NCI-H2227 treated with DMSO at 0.1 percent for 48 hours (cell line): ENCODE data around the gene PGAM2.
A peak's percentile ranks its signal among the peaks of the same experiment; 100 is the strongest.

ENCODE experiments used
- DNase-seq: peaks from one replicate; lab custom pipeline; 2025; lab: John Stamatoyannopoulos, UW

PGAM2 gene

DNA sequence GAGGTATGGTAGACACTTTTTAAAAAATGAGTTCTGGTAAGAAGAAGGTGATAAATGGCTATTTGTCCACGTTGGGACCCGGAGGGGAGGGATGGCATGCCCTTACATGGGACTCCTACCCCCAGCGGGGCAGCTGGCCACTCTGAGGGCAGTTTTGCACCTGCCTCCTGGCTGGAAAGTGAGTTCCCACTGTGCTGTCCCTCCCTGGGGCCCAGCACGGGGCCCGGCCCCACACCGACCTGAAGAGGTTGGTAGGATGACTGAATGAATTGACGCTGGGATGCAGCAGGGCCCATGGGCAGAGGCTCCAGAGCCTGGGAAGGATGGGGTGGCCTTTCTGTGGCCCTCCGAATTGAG is 38.2 kb upstream of the PGAM2 start:
- DNase-seq = no peak

DNA sequence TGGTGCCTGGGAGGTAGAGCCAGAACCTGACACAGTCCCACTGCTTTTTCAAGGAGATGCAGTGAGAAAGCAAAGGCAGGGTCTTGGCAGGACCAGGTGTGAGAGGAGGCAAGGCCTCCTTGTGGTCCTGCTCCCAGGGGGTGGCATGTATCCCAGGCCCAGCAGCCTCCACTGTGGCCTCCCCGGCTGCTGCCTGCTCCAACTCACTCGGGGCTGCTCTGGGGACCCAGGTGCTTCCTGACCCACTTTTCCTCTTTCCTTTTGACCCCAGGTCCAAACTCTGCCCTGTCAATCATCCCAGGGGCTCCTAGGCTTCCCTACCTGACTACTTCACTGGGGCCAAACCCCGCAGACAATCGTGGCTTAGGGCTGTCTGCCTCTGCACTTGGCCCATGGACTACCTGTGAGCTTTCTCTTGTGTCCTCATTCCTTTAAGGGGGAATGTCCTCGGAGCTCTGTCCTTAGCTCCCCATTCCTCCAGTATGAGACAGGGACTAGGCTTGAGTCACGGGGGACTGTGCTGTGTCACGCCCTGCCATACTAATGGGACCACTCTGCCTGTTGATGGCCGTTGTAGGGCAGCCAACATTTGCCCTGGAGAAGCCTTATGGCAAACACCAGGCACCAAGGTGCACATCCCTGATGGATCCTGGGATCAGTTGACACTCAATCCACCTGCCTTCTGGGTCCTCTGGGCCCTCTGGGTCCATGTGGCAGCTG is 37.6 kb upstream of the PGAM2 start:
- no peak for DNase-seq

DNA sequence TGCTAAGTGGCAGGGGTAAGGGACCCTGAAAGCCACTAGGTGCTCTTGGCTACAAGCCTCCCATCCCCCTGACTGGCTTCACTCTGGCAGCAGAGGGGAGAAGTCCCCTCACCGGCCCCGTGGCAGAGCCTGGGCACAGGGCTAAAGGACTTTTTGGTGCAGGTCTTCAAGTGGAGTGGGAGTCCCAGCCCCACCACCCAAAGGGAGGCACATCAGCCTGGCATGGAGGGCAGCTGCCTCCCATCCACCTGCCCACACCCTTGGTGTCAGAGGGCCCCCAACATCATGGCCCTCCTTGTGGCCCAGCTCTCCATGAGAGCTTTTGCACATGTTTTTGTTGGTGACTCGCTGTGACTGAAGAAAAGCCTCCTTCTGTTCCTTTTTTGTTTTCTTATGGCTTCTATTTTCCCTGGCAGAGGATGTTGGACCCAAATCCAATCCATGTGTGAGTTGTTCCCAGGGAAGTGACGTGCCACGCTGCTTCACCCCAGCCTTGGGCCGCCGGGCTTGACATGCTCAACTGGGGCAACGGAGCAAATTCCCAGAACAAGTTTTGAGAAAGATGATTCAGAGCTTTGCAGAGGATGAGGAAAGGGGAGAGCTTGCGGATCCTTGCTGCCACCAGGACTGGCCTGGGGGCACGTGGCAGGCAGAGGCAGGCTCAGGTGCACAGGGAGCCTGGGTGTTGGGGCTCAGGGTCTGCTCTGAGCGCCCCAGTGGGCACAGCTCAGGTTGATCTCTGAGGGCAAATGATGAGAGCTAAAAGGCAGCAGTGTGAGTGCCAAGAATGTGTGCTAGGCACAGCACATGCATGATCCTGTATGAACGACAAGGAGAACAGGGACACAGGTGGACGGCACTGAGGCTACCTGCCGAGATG is 36.8 kb upstream of the PGAM2 start:
- DNase-seq = no peak

DNA sequence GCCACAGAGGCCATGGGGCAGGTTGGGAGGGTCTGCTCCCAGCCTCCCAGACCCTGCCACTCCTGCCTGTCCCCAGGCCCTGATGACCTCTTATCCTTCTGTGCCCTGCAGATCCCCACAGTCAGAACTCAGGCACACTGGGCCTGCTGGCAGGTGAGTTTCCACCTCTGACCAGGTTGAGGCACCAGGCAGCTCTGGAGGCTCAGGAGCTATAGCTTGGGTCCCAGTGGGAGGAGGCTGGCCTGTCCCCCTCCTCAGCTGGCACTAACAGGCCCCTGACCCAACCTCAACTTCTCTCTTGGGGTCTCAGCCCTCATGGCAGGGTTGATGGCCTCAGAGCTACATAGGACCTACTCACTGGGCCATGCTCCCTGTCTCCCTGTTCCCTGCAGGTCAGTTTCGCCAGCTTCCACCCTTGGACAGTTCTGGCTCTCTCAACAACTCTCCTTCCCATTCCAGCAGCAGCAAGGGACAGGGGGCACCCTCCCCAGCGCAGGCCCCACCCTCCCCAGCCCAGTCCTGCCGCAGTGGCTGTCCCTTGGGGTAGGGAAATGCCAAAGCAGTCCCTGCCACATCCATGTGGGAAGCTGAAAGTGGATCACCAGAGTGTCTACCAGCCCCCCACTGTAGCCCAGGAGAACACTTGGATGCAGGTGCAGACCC is 36.1 kb upstream of the PGAM2 start:
- no peak for DNase-seq

DNA sequence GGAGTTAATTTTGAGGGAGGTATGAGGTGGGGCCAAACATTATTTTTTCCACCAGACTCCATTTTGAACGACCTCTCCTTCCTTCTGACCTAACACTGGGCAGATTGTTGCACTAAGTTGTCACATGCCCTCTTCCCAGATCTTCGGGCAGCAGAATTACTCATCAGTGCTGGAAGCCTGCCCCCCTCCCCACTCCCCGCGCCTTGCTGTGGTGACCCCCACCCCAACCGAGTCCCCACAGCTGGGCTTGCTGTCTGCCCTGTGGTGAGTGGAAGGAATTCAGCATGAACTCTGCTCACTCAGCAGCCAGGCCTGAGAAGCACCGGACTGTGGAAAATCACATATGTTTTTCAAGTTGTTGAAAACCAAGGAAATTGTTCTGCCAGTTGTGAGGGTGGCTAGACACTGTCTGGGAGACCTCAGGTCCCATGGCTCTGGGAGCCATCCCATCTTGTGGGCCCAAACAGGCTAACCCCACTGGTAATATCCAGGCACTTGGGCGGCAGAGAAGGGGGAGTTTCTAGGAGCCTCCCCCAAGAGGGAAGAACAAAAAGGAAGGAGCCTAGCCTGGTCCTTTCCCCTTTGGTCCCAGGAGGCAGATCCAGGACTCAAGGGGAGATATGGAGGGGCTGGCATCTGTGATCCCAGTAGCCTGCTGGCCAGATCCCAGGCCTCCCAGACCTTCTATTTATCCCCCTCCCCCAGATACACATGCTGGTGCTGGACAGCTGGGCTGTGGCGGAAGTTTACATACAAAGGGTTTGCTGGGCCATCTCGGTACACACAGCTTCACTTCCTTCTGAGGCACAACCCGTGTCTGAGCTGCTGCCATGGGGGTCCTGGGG is 35.3 kb upstream of the PGAM2 start:
- no peak for DNase-seq

DNA sequence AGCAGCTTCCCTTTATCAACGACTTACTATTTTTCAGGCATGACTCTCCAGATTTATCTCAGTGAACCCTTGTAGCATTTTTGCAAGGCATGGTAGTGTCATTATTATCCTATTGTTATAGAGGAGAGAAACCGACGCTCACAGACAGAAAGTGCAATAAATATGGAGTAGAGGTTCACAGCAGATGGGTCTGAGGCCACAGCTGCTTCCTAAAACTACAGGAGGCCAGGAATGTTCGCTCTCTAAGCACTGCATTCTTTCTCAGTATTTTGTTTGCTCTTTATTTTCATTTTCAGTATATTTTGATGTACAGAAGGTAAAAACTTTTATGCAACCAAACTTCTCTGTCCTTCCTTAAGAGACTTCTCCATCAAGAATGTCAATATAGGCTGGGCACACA is 34.3 kb upstream of the PGAM2 start:
- peak; percentile 33 for DNase-seq

DNA sequence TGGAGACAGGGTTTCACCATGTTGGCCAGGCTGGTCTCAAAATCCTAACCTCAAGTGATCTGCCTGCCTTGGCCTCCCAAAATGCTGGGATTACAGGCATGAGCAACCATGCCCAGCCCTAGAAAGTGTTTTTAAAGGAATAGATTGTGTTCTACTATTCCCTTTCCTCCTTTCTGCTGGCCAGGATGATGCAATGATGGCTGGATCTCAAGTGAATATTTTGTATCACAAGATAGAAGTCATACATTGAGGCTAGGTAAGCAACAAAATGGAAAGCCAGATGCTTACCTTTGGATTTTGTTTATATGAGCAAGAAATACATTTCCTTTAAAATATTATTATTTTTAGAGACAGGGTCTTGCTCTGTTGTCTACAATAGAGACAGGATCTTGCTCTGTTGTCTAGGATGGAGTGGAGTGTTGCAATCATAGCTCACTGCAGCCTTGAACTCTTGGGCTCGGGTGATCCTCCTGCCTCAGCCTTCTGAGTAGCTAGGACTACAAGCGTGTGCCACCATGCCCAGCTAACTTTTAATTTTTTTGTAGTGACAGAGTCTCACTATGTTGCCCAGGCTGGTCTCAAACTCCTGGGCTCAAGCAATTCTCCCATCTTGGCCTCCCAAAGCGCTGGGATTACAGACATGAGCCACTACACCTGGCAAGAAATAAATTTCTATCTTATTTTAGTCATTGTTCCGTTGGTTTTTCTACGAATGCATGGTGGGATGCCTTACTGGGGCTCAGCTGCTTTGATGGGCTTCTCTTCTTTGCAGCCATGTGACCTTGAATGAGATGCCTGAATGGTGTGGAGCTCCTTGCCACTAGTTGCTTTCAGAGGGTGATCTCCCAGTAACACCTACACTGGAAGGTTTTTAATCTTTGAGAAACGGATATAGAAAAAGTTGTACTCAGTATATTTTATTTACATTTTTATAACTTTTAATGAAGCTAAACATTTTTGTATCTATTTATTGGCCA is 33.0 kb upstream of the PGAM2 start:
- DNase-seq = no peak

DNA sequence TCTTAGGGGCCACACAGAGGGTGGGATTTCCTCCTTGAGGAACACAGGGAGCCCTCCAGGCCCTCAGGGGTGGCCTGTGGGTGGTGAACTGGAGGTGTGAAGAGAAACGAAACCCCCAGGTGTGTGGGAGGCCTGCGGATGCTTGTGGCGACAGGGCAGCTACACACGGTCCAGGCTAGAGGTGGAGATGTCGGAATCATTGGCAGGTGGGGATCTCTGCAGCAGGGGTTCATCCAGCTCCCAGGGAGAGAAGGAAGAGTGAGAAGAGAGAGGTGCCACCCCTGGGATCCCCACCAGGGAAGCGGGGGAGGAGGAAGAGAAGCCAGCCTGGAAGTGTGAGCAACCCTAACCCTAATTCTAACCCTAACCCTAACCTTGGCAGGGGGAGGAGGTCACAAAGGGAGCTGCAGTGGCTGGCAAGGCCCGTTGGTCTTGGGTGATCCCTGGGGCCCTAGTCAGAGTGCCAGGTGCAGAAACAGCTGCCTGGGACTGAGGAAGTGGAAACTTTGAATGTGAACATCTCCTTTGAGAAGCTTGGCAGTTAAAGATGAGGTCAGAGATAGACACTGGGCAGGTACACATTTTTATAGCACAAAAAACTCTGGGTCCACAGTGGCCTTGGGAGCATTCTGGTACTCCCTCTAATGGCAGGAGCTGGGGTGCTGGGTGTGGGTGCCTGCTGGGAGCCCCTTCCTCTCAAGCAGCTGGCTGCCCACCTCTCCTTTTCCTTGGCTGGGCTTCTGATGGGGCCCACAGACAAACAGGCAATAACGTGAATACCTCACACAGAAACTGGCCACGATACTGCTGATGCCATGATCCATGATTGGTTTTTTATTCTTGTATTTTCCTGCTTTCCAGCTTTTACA is 31.9 kb upstream of the PGAM2 start:
- DNase-seq = no peak

DNA sequence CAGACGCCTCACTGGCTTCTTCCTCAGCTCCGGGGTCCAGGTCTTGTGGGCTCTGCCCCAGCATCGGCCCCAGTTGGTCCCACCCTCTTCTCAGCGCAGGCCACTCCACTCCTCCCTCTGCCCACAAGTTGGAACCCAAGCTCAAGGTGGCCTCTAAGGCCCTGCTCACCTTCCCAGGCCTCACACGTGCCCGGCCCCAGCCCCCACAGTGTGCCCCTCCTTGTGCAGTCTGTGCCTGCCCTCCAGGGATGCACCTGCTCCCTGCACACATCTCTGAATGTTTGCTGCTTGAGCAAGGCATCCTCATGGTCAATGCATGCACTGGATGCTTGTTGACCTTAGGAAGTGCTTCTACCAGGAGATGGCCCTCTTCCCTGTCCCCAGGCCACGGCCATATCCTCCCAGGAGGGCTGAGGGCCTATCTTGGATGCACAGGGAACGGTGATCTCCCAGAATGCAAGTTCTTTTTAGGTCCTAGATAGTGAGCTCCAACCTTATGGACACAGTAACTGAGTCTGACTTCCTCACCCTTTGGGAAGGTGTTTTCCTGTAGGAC is 31.0 kb upstream of the PGAM2 start:
- DNase-seq = no peak

DNA sequence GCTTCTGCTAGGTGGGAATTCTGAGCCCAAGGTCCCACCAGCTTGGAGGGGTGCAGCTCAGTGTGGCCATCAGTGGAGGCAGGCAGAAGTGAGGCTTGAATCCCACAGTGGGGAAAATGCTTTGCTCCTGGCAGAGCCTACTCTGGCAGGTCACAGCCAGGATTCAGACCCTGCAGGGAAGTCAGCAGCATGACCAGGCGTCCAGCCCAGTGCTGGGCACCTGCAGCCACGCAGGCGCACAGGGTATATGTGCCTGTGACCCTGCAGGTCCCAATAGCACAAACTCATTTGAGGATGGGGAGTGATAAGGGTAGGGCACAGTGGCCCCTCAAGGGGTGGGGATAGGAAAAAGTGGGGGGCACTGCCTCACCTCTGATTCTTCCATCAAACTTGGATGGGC is 30.4 kb upstream of the PGAM2 start:
- no peak for DNase-seq

DNA sequence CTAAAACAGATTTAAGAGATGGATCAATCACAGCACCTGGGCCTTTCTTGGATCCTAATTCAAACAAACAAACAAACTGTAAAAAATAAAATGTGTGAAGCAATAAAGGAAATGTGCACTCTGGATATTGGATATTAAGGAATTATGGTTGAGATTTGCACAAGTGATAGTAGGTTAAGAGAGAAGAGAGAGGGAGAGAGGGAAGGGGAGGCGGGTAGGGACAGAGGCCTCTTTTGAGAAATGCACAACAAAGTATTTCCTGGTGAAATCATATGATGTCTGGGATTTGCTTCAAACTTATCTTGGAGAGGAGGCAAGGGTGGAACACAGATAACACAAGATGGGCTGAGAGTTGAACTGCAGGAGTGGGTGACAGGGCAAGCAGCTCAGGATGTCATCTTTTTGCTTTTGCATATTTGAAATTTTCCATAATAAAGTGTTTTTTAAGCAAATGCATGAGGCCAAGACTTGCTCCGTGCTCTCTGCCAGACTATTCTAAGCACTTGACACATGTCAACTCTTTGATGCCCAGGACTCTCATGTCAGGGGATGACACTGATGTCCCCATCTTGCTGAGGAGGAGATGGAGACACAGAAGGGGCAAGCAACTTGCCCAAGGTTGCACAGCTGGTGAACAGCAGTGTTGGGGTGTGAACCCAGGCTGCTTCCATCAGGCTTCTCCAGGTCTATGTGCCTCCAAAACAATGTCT is 29.7 kb upstream of the PGAM2 start:
- DNase-seq = no peak

DNA sequence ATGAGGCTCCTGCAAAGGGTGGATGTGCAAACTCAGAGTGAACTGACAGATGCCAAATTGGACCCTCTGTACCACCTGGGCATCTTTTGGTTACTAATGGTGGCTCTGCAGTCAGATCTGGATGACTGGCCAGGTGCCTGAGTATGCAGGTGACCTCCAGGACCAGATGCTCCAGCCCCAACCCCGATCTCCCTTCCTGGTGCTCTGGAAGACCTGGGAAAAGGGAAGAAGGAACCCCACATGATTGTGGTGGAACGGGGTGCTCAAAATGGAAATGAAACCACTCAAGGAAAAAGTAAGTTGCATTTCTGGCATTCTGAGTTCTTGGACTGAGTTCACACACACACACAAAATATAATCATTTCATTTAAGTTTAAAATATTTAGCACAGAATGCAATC is 29.0 kb upstream of the PGAM2 start:
- DNase-seq = no peak

DNA sequence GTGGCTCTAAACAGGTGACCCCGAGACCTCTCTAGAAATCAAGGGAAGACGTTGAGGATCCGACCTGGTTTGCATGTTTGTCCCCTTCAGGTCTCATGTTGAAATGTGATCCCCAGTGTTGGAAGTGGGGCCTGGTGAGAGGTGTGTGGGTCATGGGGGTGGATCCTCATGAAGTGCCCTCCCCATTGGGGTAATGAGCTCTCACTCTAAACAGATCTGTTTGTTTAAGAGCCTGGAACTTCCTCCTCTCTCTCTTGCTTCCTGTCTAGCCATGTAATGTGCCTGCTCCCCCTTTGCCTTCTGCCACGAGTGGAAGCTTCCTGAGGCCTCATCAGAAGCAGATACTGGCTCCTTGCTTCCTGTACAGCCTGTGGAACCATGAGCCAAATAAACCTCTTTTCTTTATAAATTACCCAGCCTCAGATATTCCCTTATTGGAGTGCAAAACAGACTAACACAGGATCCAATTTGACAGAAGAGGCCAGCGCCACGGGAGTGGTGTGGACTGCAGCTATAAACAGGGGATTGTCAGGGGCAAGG is 27.8 kb upstream of the PGAM2 start:
- DNase-seq = no peak

DNA sequence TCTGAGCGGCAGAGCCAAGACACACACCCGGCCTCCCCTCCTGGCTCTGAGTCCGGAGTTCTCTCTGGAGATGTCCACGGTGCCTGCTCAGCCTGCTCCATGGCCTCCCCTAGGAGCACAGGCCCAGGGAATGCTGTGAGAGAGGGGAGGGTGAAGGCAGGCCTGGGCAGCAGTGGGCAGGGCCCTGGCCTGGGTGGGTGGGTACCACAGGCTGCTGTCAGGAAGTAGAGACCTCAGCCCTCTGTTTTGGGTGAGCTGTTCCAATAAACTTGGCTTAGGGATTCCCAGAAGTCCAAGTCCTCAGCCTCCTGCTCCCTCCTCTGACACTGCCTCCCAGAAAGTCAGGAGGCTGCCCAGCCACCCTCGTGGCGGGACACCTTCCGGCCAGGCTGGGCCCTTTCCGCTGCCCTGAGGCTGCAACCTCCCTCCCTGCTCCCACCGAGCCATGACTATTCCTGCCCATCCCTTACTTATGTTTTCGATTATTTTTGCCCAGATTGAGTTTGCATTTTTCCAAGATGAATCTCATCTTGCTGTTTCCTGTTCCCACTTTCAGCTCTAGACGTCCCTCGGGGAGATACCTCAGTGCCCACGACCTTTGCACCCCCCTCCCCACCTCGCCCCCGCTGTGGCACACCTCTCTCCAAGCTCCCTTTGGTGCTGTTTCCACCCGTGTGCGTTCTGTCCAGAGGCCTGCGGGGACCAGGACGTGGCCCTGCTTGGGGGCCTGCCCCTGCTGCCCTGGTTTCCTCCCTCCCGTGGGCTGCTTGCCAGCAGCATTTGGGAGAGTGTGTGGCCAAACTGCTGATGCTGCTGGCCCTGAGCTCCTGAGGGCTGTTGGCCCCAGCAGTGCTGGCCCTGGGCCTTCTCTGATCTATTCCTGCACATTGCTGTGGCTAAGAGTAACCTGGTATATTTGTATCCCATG is 22.8 kb upstream of the PGAM2 start:
- DNase-seq = no peak

DNA sequence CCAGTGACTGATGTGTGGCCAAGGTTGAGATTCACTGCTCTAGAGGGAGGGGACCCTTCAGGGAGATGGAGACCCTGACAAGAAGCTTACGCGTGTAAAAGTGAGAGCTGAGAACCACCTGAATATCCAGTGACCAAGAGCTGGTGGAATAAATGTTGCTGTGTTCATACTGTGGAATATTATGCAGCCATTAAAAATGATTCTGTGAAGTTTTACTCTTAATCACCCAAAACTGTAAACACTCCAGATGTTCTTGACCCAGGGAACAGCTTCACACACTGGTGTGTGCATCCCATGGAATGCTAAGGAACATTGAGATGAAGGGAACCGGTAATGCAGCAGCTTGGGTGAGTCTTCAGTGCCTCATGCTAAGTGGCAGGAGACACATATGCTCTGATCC is 21.3 kb upstream of the PGAM2 start:
- no peak for DNase-seq

DNA sequence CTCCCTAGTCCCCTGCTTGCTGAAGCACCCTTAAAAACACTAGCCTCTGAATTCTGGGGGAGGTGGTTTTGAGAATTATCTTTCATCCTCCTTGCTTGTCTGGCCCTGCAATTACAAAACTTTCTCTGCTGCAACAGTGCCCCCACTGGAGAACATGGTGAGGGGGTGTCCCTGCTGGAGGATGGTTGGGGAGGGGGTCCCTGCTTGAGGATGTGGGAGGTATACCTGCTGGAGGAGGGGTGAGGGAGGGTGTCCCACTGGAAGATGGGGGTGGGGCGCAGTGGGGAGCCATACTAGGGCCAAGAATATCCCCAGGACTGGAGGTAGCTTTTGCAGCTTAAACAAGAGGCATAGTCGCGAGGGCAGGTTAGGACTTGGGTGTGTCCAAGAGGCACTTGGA is 20.2 kb upstream of the PGAM2 start:
- no peak for DNase-seq

DNA sequence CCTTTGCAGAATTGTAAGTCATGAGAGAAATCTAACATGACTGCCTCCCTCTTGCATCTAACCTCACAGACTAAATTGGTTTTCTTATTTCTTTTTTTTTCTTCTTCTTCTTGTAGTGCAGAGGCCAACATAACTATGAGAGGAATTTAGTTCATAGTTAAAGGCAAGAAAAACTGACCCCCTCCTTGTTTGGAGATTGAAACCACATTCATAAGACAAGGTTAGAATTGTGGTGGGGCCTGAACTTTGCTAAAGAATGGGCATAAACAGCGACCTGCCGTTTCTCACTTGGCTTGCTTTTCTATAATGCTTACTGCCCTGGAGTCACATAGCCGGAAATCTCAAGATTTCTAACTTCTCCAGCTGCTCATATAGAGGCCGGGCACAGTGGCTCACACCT is 19.3 kb upstream of the PGAM2 start:
- DNase-seq = no peak

DNA sequence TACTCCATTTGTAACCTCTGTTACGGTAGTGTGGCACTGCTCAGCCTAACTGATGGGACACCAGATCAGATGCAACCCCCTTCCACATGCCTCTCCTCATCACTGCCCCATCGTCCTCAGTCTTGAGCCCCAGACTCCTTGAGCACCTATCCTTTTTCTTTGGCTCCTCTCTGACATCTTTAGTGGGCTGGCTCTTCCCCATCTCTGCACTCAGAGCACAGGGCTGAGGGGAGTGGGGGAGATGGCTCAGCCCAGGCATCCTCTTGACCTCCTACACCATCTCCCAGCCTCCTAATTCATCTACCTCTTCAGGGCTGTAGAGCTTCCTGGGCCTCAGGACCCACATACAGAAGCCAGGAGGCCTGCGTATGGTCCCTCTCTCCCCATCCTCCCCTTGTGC is 18.4 kb upstream of the PGAM2 start:
- DNase-seq = no peak
